ENCODE data around the gene JAKMIP3. TPM values are rescaled to one million over a fixed set of nuclear protein-coding genes. Genes with fewer than 3 reads are reported as not detected.

JAKMIP3 gene
- total and polyA plus RNA-seq, 9 of the 15 experiments (the other 6 are each of a cell fraction or from before 2014, with no cell fraction given), result 0.04 TPM; not detected in 8

- TF ChIP-seq, protein P1, sequence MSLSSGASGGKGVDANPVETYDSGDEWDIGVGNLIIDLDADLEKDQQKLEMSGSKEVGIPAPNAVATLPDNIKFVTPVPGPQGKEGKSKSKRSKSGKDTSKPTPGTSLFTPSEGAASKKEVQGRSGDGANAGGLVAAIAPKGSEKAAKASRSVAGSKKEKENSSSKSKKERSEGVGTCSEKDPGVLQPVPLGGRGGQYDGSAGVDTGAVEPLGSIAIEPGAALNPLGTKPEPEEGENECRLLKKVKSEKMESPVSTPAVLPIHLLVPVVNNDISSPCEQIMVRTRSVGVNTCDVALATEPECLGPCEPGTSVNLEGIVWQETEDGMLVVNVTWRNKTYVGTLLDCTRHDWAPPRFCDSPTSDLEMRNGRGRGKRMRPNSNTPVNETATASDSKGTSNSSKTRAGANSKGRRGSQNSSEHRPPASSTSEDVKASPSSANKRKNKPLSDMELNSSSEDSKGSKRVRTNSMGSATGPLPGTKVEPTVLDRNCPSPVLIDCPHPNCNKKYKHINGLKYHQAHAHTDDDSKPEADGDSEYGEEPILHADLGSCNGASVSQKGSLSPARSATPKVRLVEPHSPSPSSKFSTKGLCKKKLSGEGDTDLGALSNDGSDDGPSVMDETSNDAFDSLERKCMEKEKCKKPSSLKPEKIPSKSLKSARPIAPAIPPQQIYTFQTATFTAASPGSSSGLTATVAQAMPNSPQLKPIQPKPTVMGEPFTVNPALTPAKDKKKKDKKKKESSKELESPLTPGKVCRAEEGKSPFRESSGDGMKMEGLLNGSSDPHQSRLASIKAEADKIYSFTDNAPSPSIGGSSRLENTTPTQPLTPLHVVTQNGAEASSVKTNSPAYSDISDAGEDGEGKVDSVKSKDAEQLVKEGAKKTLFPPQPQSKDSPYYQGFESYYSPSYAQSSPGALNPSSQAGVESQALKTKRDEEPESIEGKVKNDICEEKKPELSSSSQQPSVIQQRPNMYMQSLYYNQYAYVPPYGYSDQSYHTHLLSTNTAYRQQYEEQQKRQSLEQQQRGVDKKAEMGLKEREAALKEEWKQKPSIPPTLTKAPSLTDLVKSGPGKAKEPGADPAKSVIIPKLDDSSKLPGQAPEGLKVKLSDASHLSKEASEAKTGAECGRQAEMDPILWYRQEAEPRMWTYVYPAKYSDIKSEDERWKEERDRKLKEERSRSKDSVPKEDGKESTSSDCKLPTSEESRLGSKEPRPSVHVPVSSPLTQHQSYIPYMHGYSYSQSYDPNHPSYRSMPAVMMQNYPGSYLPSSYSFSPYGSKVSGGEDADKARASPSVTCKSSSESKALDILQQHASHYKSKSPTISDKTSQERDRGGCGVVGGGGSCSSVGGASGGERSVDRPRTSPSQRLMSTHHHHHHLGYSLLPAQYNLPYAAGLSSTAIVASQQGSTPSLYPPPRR (CRISPR knock-in tag; IDR thresholded peaks at IDR 0.05; ENCODE audit: borderline replicate concordance), result no peak
These were observed 37.0 kb downstream of the JAKMIP3 start (continued) for GRCh38 chr10:132102717-132103110.

GRCh38 chr10:132103116-132103910, 37.6 kb downstream of the JAKMIP3 start:
- FAIRE-seq (no peak), DNase-seq (ENCODE audit: extremely low read depth in 1 of 4, low spot score in 3 of 4) (no peak), ATAC-seq (no peak)
- no peaks in the 10 kb centered on the region for H3K9me3 ChIP-seq (replicated peaks; ENCODE audit: control insufficient read depth, insufficient read depth, low read depth, low read length)
- H3K9ac ChIP-seq (ENCODE audit: insufficient read depth in 1 of 2, low read depth in 2 of 2, low read length in 2 of 2), result no peak overlapping the region
- H3K36me3 ChIP-seq (ENCODE audit: control insufficient read depth, insufficient read depth, low read length), result no peaks in the 10 kb centered on the region
- H3K27me3 ChIP-seq (ENCODE audit: control insufficient read depth in 2 of 2, insufficient read depth in 2 of 2, low read length in 2 of 2), result peaks cover 8 to 59% of the 10 kb centered on the region in 2 experiments; a peak in 3 of 5 replicates
- no peak overlapping the region for H3K4me3 ChIP-seq
- H3K79me2 ChIP-seq (ENCODE audit: control insufficient read depth, insufficient read depth, low read length), result no peaks in the 10 kb centered on the region
- H3K27ac ChIP-seq (ENCODE audit: extremely low read depth, low read depth, low read length), result no peak overlapping the region
- no peak overlapping the region for H2AFZ ChIP-seq (ENCODE audit: low read depth, low read length)
- H4K20me1 ChIP-seq (replicated peaks; ENCODE audit: control insufficient read depth, insufficient read depth, low read length), result 0 out of 2 replicates have a peak, but pooled peaks cover 3% of the 10 kb centered on the region
- no peak overlapping the region for H3K4me2 ChIP-seq (ENCODE audit: insufficient read depth, low read length)
- POLR2A ChIA-PET, result interaction anchor here (0.6 to 1.6 kb wide), 2 partner anchors 207 to 515 kb away, joined by 3 read pairs; no protein-coding TSS in a partner anchor
- no peaks in the 10 kb centered on the region for H3K9me1 ChIP-seq (ENCODE audit: control insufficient read depth, insufficient read depth, low read length)
- TF ChIP-seq ZNF586 (CRISPR knock-in tag; conservative IDR thresholded peaks at IDR 0.05), result no peak
- TF ChIP-seq NUFIP1 (IDR thresholded peaks at IDR 0.05; ENCODE audit: partially characterized antibody), result no peak
- TF ChIP-seq ZFP1 (CRISPR knock-in tag; IDR thresholded peaks at IDR 0.05), result no peak
- TF ChIP-seq ZNF121 (CRISPR knock-in tag; conservative IDR thresholded peaks at IDR 0.05), result no peak
- TF ChIP-seq ZNF184 (CRISPR knock-in tag; IDR thresholded peaks at IDR 0.05), result no peak
- no peak for TF ChIP-seq ZNF347 (CRISPR knock-in tag; IDR thresholded peaks at IDR 0.05; ENCODE audit: low read depth)
- TF ChIP-seq, protein P2, sequence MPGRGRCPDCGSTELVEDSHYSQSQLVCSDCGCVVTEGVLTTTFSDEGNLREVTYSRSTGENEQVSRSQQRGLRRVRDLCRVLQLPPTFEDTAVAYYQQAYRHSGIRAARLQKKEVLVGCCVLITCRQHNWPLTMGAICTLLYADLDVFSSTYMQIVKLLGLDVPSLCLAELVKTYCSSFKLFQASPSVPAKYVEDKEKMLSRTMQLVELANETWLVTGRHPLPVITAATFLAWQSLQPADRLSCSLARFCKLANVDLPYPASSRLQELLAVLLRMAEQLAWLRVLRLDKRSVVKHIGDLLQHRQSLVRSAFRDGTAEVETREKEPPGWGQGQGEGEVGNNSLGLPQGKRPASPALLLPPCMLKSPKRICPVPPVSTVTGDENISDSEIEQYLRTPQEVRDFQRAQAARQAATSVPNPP (IDR thresholded peaks at IDR 0.05; ENCODE audit: borderline replicate concordance, insufficient read depth, insufficient read length), result no peak
- no peak for TF ChIP-seq NELFE (IDR thresholded peaks at IDR 0.05; ENCODE audit: insufficient read depth, insufficient read length)
- no peak for TF ChIP-seq ZNF778 (CRISPR knock-in tag; IDR thresholded peaks at IDR 0.05)
- TF ChIP-seq KLF10 (CRISPR knock-in tag; IDR thresholded peaks at IDR 0.05), result no peak
- no peak for TF ChIP-seq ZKSCAN1 (IDR thresholded peaks at IDR 0.05; ENCODE audit: low read depth, low read length)
- WGBS (ENCODE audit: insufficient coverage, low coverage, missing lambda C conversion rate), result 7% methylated on average over 5 of the region's 7 CpGs
- in situ Hi-C loops (cut with MboI) (no loop called here), intact Hi-C loops (cut with micrococcal nuclease) (no loop called here)
- CTCF ChIA-PET (ENCODE audit: low intra/inter-chr PET ratio), result no interaction called here
- BruUV-seq (replicated peaks), result no TSS peak
- no peaks in the 10 kb centered on the region; a peak in 1 of 5 replicates for H3K4me1 ChIP-seq (replicated peaks in 1 of 2; ENCODE audit: control insufficient read depth in 2 of 2, insufficient read depth in 2 of 2, low read length in 2 of 2)

All from K562 (cell line).